ENCODE results near the gene BRD4.

BRD4 gene

DNA sequence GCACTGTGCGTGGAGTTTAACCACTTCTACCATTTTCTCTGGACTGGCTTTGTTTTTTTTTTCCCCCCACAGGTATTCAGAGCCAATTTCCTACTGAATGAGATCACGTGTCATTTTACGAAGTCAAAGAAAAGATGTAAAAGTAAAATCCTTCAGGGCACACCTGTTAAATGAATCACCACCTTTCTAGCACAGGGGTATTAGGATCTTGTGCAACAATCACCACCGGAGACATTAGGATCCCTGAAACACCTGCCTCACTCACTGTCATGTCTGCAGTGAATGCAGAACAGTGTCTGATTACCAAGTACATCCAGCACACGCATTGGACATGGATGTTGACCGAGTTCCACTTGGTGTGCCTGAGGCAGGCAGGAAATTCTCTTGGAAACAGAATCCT lies 17.2 kb downstream of the BRD4 start:
- no peaks in the 10 kb centered on the region for H3K9me3 ChIP-seq (ENCODE audit: severe bottlenecking)
- no peak overlapping the region for H3K4me3 ChIP-seq (ENCODE audit: low read depth, low read length)
- H3K36me3 ChIP-seq = peaks cover 2% of the 10 kb centered on the region; the same call in 1 of the 2 replicates
- no peak for DNase-seq
- no peaks in the 10 kb centered on the region for H3K27me3 ChIP-seq (ENCODE audit: insufficient read depth, low read depth, severe bottlenecking)
- TF ChIP-seq, protein P1, sequence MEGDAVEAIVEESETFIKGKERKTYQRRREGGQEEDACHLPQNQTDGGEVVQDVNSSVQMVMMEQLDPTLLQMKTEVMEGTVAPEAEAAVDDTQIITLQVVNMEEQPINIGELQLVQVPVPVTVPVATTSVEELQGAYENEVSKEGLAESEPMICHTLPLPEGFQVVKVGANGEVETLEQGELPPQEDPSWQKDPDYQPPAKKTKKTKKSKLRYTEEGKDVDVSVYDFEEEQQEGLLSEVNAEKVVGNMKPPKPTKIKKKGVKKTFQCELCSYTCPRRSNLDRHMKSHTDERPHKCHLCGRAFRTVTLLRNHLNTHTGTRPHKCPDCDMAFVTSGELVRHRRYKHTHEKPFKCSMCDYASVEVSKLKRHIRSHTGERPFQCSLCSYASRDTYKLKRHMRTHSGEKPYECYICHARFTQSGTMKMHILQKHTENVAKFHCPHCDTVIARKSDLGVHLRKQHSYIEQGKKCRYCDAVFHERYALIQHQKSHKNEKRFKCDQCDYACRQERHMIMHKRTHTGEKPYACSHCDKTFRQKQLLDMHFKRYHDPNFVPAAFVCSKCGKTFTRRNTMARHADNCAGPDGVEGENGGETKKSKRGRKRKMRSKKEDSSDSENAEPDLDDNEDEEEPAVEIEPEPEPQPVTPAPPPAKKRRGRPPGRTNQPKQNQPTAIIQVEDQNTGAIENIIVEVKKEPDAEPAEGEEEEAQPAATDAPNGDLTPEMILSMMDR (IDR thresholded peaks at IDR 0.05; ENCODE audit: low read depth, low read length) = no peak
- no peak overlapping the region for H3K27ac ChIP-seq

DNA sequence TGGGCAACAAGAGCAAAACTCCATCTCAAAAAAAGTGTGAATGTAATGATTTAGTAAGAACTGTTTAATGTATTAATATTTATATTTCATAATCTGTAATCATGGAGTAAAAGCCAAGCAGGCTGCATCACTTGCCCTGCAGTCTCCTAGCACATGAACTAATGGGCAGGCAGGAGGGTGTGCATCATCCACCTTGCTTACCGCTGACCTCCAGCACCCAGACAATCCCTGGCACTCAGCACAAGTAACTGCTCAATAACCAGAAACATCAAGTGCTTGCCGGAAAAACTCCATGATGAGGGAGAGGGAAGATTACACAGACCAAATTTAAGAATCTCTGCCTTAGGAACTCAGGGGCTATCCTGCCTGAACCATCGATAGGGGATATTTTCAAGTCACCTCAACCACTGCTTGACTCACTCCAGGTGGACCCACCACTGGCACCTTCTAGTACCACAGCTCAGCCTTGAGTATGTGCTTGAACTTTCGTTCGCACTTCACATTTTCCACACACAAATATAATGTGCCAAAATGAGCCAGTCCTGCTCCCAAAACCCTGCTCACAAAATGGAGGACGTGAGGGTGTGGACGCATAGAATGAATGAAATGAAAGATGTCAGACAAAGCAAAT lies 18.6 kb downstream of the BRD4 start:
- DNase-seq = no peak
- H3K36me3 ChIP-seq = peaks cover 2% of the 10 kb centered on the region; the same call in 1 of the 2 replicates
- H3K27ac ChIP-seq = no peak overlapping the region
- TF ChIP-seq, protein P1 (IDR thresholded peaks at IDR 0.05; ENCODE audit: low read depth, low read length) = no peak
- no peak overlapping the region for H3K4me3 ChIP-seq (ENCODE audit: low read depth, low read length)
- no peaks in the 10 kb centered on the region for H3K27me3 ChIP-seq (ENCODE audit: insufficient read depth, low read depth, severe bottlenecking)
- no peaks in the 10 kb centered on the region for H3K9me3 ChIP-seq (ENCODE audit: severe bottlenecking)

DNA sequence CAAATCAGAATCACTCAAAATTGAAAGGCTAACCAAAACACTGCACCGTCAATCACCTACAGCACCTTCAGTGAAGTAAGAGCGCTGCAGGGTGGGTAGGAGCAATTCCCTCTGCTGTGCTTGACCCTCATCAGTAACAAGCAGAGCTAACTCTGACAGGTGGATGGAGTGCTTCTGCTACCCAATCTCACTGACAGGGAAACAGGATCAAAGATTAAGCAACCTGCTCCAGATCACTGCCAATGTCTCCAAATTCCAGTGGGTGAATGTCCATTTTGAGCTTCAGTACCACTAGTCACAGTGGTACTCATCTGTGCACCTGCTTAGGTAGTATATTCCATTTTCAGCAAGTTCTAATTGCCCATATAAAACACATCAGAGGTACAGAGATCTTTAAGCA lies 25.2 kb downstream of the BRD4 start:
- Histone ChIP-seq H3K27ac (no peak overlapping the region), H3K27me3 (ENCODE audit: insufficient read depth, low read depth, severe bottlenecking) (no peaks in the 10 kb centered on the region), H3K9me3 (ENCODE audit: severe bottlenecking) (peaks cover 4% of the 10 kb centered on the region), H3K4me3 (ENCODE audit: low read depth, low read length) (no peak overlapping the region), H3K36me3 (no peaks in the 10 kb centered on the region)
- no peak for DNase-seq
- TF ChIP-seq, protein P1 (IDR thresholded peaks at IDR 0.05; ENCODE audit: low read depth, low read length) = no peak

- DNase-seq = no peak
- H3K27me3 ChIP-seq (ENCODE audit: insufficient read depth, low read depth, severe bottlenecking) = no peaks in the 10 kb centered on the region
- H3K9me3 ChIP-seq (ENCODE audit: severe bottlenecking) = peaks cover 4% of the 10 kb centered on the region
- H3K27ac ChIP-seq = no peak overlapping the region
- H3K36me3 ChIP-seq = no peaks in the 10 kb centered on the region
- TF ChIP-seq, protein P1 (IDR thresholded peaks at IDR 0.05; ENCODE audit: low read depth, low read length) = no peak
- H3K4me3 ChIP-seq (ENCODE audit: low read depth, low read length) = no peak overlapping the region
These were observed 26.6 kb downstream of the BRD4 start for GRCh38 chr19:15305582-15306334.

GRCh38 chr19:15304140-15304705 lies 28.1 kb downstream of the BRD4 start:
- TF ChIP-seq, protein P1 (IDR thresholded peaks at IDR 0.05; ENCODE audit: low read depth, low read length) = no peak
- peaks cover 4% of the 10 kb centered on the region for H3K9me3 ChIP-seq (ENCODE audit: severe bottlenecking)
- DNase-seq = no peak
- no peaks in the 10 kb centered on the region for H3K36me3 ChIP-seq
- no peak overlapping the region for H3K4me3 ChIP-seq (ENCODE audit: low read depth, low read length)
- no peaks in the 10 kb centered on the region for H3K27me3 ChIP-seq (ENCODE audit: insufficient read depth, low read depth, severe bottlenecking)
- H3K27ac ChIP-seq = no peak overlapping the region

Data from WERI-Rb-1 (cell line).